HG02840 (cell line): ENCODE measurements around the gene CADPS.

Experiments used
- ATAC-seq: cut with Tn5 transposase; IDR thresholded peaks from one replicate; pipeline ENCODE4 v1.9.1; 2021; ENCODE audit warnings: mild to moderate bottlenecking, moderate library complexity, moderate number of reproducible peaks; ENCODE audit not compliant: unreplicated experiment, low FRiP score

CADPS gene

DNA sequence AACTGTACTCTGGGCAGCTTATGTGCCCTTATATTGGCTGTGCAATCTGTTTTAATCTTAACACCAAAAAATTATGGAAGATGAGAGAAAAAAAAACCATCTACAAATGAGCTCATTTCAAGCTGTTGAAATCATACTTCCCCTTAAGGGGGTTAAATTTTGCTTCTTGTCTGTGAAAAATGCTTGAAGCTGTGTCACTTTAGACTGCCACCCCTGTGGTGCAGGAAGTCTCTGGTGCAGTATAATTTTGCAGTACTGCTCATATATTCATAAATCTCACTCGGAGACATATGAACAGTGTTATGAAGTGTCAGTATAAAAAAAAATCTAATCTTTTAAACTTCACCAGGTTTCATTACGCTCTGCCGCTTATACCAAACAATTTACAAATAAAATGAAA, 471.5 kb downstream of the CADPS start:
- ATAC-seq, result no peak

GRCh38 chr3:62392626-62393292, 482.5 kb downstream of the CADPS start:
- ATAC-seq, result no peak

GRCh38 chr3:62387251-62387650, 488.0 kb downstream of the CADPS start:
- ATAC-seq, result no peak

- ATAC-seq, result no peak
Observed at GRCh38 chr3:62379321-62379798, 495.9 kb downstream of the CADPS start.

- no peak for ATAC-seq
Observed at GRCh38 chr3:62378921-62379320, 496.3 kb downstream of the CADPS start.

- no peak for ATAC-seq
Observed at GRCh38 chr3:62378311-62378789, 496.9 kb downstream of the CADPS start.

DNA sequence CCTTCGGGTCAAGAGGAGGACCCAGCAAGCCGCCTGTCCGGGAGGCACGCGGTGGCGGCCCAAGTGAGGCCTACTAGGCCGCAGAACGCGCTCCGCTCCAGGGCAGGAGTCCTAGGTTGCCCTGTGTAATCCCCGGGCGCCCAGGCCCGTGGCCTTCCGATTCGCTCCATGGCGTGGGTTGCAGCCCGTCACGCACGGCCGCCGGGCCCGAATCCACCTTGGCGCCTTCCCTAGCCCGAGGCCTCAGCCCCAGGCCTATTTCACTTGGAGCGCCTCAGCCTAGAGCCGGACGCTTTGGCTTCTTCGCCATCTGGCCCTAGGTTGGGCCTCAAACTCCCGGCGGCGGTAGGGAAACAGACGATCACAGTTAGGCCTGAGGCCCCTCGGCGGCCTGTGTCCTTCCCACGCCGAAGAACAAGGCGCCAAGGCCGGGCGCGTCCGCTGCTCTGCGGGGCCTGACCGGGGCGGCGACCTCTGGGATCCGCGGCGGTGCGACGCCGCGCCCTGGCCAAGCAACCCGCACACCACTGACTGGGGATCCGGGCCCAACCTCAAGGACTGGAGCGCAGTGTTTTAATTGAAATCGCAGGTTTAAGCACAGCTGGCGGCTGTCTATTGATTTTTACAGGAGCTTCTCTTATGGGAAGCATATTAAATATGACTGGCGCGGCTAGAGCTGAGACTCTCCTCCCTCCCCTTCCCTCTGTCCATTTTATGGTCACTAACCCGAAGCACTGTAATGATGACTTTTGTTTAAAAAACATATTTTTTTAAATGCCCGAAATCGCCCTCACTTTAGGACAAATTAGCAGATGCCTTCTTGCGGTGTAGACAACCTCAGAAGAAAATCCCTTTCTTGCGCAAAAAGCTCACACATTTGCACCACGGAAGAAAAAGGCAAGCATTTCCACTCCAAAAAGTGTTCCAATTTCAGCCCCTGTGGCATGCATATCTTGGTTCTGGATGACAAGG, 498.0 kb downstream of the CADPS start:
- no peak for ATAC-seq

GRCh38 chr3:62376454-62376720, 498.8 kb downstream of the CADPS start:
- no peak for ATAC-seq

DNA sequence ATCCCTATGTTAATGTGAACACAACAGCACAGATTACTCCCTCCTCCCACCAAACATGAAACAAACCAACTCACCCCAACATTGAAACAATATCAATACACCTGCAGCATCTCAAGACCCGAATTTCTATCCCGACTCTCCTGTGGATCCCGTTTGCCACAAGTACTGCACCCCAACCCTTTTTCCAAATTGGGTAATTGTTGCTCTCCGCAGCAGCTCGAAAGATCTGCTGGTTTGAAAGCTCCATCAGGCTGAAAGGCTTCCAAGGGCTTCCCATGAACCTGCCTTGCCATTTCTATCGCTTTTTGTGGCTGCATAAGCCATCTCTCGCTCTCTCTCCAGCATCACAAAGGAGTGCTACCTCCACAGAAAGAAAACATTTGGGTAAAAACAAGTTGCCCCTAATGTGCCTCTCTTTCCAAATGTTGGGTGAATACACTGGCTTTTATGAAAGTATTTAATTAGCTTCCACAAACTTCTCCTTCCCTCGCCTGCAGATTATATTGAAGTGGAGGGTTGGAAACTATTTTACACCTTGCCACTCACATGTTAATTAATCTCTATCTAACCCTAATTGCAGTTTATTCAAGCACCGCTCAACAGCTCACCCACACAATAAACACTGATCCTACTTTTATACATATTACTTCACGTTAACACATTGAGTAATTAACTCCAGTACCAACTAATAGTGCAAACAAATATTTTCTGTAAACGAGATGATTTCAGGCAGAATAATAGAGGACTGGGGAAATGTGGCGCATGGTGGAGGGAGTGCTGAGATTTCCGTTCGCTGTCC, 499.4 kb downstream of the CADPS start:
- no peak for ATAC-seq

DNA sequence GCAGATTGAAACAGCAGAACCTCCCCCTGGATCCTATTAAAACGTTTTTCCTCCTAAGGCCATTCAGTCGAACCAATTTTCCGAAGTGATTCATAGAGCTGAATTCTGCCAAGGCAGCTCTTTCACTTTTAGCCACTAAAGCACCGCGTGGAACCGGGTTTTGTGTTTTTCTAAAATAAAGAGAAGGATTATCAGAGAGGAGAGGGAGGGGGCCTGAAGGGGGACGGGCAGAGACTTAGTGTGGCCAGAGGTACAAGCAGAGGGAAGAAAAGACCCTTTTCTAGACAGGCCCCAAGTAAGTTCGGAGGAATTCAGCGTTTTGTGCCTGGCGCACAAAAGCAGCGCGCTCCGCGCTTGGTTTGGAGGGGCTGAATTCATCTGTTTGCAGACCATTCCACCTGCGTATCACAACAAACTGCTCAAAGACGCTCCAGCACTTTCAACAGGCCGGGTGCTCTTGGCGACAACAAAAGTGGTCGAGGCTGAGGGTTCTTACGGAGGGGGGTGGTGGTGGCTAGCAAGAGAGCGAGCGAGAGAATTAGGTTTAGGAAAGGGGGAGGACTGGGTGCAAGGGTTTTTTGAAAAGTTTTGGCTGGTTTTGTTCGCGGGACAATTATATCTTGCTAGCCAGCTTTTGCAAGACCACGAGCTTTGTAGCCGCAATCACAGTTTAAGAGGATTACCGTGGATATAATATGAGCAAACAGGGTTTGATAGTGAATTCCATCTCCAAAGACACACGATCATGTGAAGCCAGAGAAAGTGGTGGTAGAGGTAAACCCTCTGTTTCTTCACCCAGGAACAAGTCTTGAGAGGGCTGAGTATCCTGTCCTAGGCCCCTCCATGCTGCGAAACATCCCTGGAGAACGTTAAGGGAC, 500.6 kb downstream of the CADPS start:
- no peak for ATAC-seq

GRCh38 chr3:62373714-62374333, 501.4 kb downstream of the CADPS start:
- no peak for ATAC-seq

GRCh38 chr3:62373215-62373614, 502.0 kb downstream of the CADPS start, which contains the start of gene FEZF2:
TSS of gene FEZF2 (minus strand) at chr3:62373550. CDS start at chr3:62372868, 682 bp downstream.
- ATAC-seq, result no peak

GRCh38 chr3:62372621-62373041, 502.6 kb downstream of the CADPS start:
- no peak for ATAC-seq

- ATAC-seq, result no peak
Observed at GRCh38 chr3:62371720-62372591, 503.3 kb downstream of the CADPS start.

DNA sequence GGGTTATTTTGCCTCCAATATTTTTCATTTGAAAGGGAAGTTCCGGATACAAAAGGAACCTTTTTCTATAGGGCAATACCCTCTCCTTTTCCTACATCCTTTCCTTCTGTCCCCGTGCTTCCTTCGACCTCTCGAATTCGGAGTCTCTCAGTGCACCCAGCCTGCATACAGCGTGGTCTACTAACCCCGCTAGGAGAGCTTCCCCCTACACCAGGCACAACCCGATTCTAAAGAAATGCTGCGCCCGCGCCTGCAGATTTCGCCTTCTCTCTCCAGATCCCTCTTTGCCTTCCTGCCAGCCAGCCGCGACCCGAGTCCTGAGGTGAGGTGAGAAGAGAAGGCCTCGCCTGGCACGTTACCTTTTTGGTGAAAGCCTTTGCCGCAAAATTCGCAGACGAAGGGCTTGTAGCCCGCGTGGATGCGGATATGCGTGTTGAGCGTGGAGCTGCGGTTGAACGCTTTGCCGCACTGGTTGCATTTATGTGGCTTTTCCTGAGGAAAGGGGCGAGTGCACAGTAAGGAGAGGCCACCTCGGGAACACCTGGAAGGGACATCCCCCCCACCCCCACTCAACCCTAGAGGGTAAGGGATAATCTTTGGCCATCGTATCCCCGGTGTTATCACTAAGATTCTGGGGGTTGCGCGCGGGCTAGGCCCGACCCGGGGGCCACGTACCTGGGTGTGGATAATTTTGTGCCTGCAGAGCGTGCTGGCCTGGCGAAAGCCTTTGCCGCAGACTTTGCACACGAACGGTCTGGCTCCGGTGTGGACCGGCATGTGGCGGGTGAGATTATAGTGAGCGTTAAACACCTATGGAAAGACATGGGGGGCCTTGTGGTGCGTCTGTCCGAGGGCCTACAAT, 504.1 kb downstream of the CADPS start:
- no peak for ATAC-seq

DNA sequence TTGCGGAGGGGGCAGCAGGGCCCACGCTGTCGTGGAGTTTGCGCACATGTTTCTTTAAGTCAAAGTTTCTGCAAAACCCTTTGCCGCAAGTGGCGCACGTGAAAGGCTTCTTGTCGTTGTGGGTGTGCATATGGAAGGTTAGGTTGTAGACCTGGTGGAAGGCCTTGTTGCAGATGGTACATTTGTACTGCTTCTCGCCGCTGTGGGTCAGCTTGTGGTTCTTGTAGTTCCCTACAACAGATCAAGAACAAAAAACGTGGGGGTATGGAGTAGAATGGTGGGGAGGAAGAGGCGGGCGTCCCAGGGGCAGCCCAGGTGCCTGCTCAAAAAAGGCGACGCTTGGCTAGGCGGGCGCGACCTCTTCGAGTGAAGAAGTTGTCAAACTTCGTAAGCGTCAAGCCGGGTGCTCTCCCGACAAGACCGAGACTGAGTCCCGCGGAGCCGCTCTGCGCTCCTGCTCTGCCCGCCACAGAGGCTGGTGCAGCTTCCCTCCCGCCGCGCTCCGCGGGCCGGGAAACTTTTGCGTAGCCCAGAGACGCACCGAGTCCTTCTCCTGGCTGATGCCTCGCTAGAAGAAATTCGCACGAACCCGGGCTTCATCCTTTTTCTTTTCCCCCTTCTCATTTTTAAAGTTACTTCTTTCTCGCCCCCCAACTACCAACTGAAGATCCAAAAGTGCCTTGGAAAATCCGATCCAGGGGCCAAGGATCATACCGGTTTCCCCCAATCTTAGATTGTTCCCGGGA, 504.9 kb downstream of the CADPS start:
- ATAC-seq, result no peak

DNA sequence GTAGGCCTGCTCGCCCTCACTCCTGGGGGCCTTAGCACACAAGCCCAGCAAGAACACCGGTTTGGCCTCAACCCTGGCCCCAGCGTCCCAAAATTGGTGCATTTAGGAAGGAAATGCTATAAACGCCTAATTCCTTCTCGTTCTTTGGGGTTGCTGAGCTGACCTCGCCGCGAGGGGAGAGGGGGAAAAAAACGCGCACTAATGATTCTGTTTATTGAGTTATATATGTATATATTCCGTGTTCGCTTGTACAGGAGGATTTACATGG, 505.8 kb downstream of the CADPS start:
- no peak for ATAC-seq
